GM04503 (cell line): ENCODE results near the gene TACO1.

Experiments used
- DNase-seq: peaks from one replicate; pipeline ENCODE4 v3.0.0-alpha.2; 2012; ENCODE audit warnings: low read depth

The TACO1 gene

GRCh38 chr17:63600569-63601438 is at the start of gene TACO1:
TSS of gene TACO1 (plus strand) at chr17:63600895. CDS start at chr17:63601084, 189 bp downstream.
- DNase-seq: no peak

- DNase-seq: no peak
Observed at GRCh38 chr17:63552211-63552610, 48.5 kb upstream of the TACO1 start.

GRCh38 chr17:63555500-63556156 is 45.1 kb upstream of the TACO1 start:
- no peak for DNase-seq

- DNase-seq: no peak
Observed at GRCh38 chr17:63557416-63557815, 43.3 kb upstream of the TACO1 start.

- no peak for DNase-seq
Observed at GRCh38 chr17:63558441-63558840, 42.3 kb upstream of the TACO1 start.

- DNase-seq: no peak
Observed at GRCh38 chr17:63561819-63562218, 38.9 kb upstream of the TACO1 start.

- DNase-seq: no peak
Observed at GRCh38 chr17:63563339-63563738, 37.4 kb upstream of the TACO1 start.

GRCh38 chr17:63564562-63564961 is 36.1 kb upstream of the TACO1 start:
- DNase-seq: no peak

- DNase-seq: no peak
Observed at GRCh38 chr17:63567229-63567628, 33.5 kb upstream of the TACO1 start.

GRCh38 chr17:63568563-63568962 is 32.1 kb upstream of the TACO1 start:
- DNase-seq: no peak

- DNase-seq: peak; percentile 57
Observed at GRCh38 chr17:63571632-63572310, 28.9 kb upstream of the TACO1 start.

GRCh38 chr17:63573634-63574033 is 27.1 kb upstream of the TACO1 start:
- DNase-seq: no peak

- DNase-seq: no peak
Observed at GRCh38 chr17:63578027-63578768, 22.5 kb upstream of the TACO1 start.

- no peak for DNase-seq
Observed at GRCh38 chr17:63578769-63579111, 22.0 kb upstream of the TACO1 start.

- no peak for DNase-seq
Observed at GRCh38 chr17:63579633-63580032, 21.1 kb upstream of the TACO1 start.

GRCh38 chr17:63587770-63588169 is 12.9 kb upstream of the TACO1 start:
- no peak for DNase-seq

GRCh38 chr17:63588797-63589196 is 11.9 kb upstream of the TACO1 start:
- no peak for DNase-seq

- no peak for DNase-seq
Observed at GRCh38 chr17:63589646-63590045, 11.0 kb upstream of the TACO1 start.

GRCh38 chr17:63592797-63593196 is 7.9 kb upstream of the TACO1 start:
- DNase-seq: no peak

- no peak for DNase-seq
Observed at GRCh38 chr17:63595132-63595531, 5.6 kb upstream of the TACO1 start.

- no peak for DNase-seq
Observed at GRCh38 chr17:63596856-63597586, 3.7 kb upstream of the TACO1 start.

GRCh38 chr17:63598281-63598680 is 2.4 kb upstream of the TACO1 start:
- DNase-seq: no peak
